ENCODE measurements around the gene UBAP1L.
"Not testable (repeated sequence)": the region's sequence is repeated elsewhere in the genome, so short reads cannot be mapped to it uniquely, and the experiment has no call there.

Gene UBAP1L

GRCh38 chr15:65099801-65100200, 15.2 kb downstream of the UBAP1L start:
- not testable (repeated sequence) for DNase-seq (ENCODE audit: low read depth)

- no peak for DNase-seq (ENCODE audit: low read depth)
Observed at GRCh38 chr15:65099336-65099735, 15.7 kb downstream of the UBAP1L start.

- DNase-seq (ENCODE audit: low read depth), result no peak
Observed at GRCh38 chr15:65097651-65098263, 17.2 kb downstream of the UBAP1L start.

- no peak for DNase-seq (ENCODE audit: low read depth)
Observed at GRCh38 chr15:65096481-65097385, 18.3 kb downstream of the UBAP1L start.

GRCh38 chr15:65095747-65096104, 19.3 kb downstream of the UBAP1L start:
- DNase-seq (ENCODE audit: low read depth), result no peak

- DNase-seq (ENCODE audit: low read depth), result no peak
Observed at GRCh38 chr15:65095011-65095746, 19.8 kb downstream of the UBAP1L start.

GRCh38 chr15:65094294-65094995, 20.6 kb downstream of the UBAP1L start:
- DNase-seq (ENCODE audit: low read depth), result no peak

- DNase-seq (ENCODE audit: low read depth), result not testable (repeated sequence)
Observed at GRCh38 chr15:65093793-65094170, 21.2 kb downstream of the UBAP1L start.

- DNase-seq (ENCODE audit: low read depth), result no peak
Observed at GRCh38 chr15:65092911-65093792, 21.8 kb downstream of the UBAP1L start.

- DNase-seq (ENCODE audit: low read depth), result no peak
Observed at GRCh38 chr15:65091946-65092770, 22.8 kb downstream of the UBAP1L start.

- DNase-seq (ENCODE audit: low read depth), result no peak
Observed at GRCh38 chr15:65089206-65089824, 25.7 kb downstream of the UBAP1L start.

GRCh38 chr15:65088643-65089021, 26.4 kb downstream of the UBAP1L start:
- no peak for DNase-seq (ENCODE audit: low read depth)

- DNase-seq (ENCODE audit: low read depth), result no peak
Observed at GRCh38 chr15:65087873-65088642, 26.9 kb downstream of the UBAP1L start.

- DNase-seq (ENCODE audit: low read depth), result no peak
Observed at GRCh38 chr15:65087411-65087810, 27.6 kb downstream of the UBAP1L start.

GRCh38 chr15:65086680-65087111, 28.3 kb downstream of the UBAP1L start:
- DNase-seq (ENCODE audit: low read depth), result no peak

GRCh38 chr15:65085990-65086679, 28.9 kb downstream of the UBAP1L start:
- DNase-seq (ENCODE audit: low read depth), result no peak

GRCh38 chr15:65085207-65085753, 29.7 kb downstream of the UBAP1L start:
- DNase-seq (ENCODE audit: low read depth), result no peak

Data from activated T-cell treated with anti-CD3 and anti-CD28 coated beads for 1 hour (primary cell).